Psoas muscle (tissue), 8 donors: ENCODE results near the gene OR51D1. TPM values are rescaled to one million over a fixed set of nuclear protein-coding genes. Genes with fewer than 3 reads are reported as not detected.

ENCODE experiments used
- ATAC-seq, 4 donors: fragments of 200-7000 bp; cut with Tn5 transposase; one replicate each; pipeline ENCODE4 v1.9.1; 2020; ENCODE audit warnings: moderate library complexity in 3 of 4, mild to moderate bottlenecking in 2 of 4
- DNase-seq, 2 donors: peaks; one replicate each; pipeline ENCODE4 v3.0.0-alpha.2; 2020
- H3K27ac ChIP-seq: fragments of 200-600 bp; one replicate; pipeline ENCODE4 v1.8.0; 2022
- H3K27me3 ChIP-seq, 3 donors: fragments of 200-600 bp in 1 of 3; one replicate each; pipeline versions ENCODE4 v1.6.1 to v1.8.0; 2013 to 2022; ENCODE audit warnings: low read length in 2 of 3, mild to moderate bottlenecking in 2 of 3, moderate library complexity in 1 of 3; ENCODE audit not compliant: insufficient read depth in 3 of 3
- H3K36me3 ChIP-seq, 2 donors: fragments of 200-600 bp in 1 of 2; one replicate each; pipeline versions ENCODE4 v1.6.1 to v1.8.0; 2013 to 2022; ENCODE audit warnings: low read depth in 1 of 2, mild to moderate bottlenecking in 1 of 2, moderate library complexity in 1 of 2; ENCODE audit not compliant: insufficient read depth in 1 of 2
- H3K4me1 ChIP-seq: fragments of 200-600 bp; one replicate; pipeline ENCODE4 v1.8.0; 2022
- H3K4me3 ChIP-seq: fragments of 200-600 bp; one replicate; pipeline ENCODE4 v1.8.0; 2022; ENCODE audit warnings: mild to moderate bottlenecking
- H3K9me3 ChIP-seq: fragments of 200-600 bp; one replicate; pipeline ENCODE4 v1.8.0; 2022
- WGBS, 3 donors: extraction: QIAGEN DNeasy Blood & Tissue Kit; methylation state at CpG; one replicate each; pipeline versions ENCODE4 v1.1.6 to v1.1.7; 2013; 5-methylcytosine and 5-hydroxymethylcytosine counted together
- intact Hi-C, 2 donors: fragments of 100-400 bp; cut with DNase I; formaldehyde crosslinking; loops; one replicate each; pipeline versions ENCODE4 v1.11.0 to v1.14.2; 2022
- polyA plus RNA-seq, 3 donors: library from polyadenylated mRNA; stranded (reverse); fragments of 200-250 nt; gene quantifications; one replicate each; pipeline ENCODE4 v1.2.3, GENCODE V29; 2013
- total RNA-seq, 4 donors: library from RNA; stranded (reverse); fragmentation: NEBNext Ultra II Directional in 2 of 4; extraction: Animal tissue kit (Norgen Biotek cat#: 25700) in 2 of 4; gene quantifications; one replicate each; pipeline versions ENCODE4 v1.2.1 to v1.2.4, GENCODE V29; 2021 to 2023
- TF ChIP-seq, protein P1 (sequence below): fragments of 200-600 bp; IDR thresholded peaks from one replicate; pipeline ENCODE4 v1.8.0; 2022; ENCODE audit warnings: antibody characterized with exemption
- donor health status: healthy with polysubstance abuse.
- donor health status: DM: no; HTN: no; CAD: no; lungs with moderate emphysema.
- donor health status: Bipolar disorder and iron deficiency.
- donor health status: healthy.
- donor health status: DM: yes; HTN: yes; CAD: no.
- donor health status: DM: no; HTN: no; CAD: no.
- donor health status: DM: no; HTN: no; CAD: no.
- donor health status: DM: yes; HTN: yes; CAD: no.

Gene OR51D1
- total and polyA plus RNA-seq, 7 donors = not detected

GRCh38 chr11:4636136-4636535 lies 1.1 kb upstream of the OR51D1 start:
- TF ChIP-seq, protein P1, sequence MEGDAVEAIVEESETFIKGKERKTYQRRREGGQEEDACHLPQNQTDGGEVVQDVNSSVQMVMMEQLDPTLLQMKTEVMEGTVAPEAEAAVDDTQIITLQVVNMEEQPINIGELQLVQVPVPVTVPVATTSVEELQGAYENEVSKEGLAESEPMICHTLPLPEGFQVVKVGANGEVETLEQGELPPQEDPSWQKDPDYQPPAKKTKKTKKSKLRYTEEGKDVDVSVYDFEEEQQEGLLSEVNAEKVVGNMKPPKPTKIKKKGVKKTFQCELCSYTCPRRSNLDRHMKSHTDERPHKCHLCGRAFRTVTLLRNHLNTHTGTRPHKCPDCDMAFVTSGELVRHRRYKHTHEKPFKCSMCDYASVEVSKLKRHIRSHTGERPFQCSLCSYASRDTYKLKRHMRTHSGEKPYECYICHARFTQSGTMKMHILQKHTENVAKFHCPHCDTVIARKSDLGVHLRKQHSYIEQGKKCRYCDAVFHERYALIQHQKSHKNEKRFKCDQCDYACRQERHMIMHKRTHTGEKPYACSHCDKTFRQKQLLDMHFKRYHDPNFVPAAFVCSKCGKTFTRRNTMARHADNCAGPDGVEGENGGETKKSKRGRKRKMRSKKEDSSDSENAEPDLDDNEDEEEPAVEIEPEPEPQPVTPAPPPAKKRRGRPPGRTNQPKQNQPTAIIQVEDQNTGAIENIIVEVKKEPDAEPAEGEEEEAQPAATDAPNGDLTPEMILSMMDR = no peak
- Histone ChIP-seq H3K4me3 (no peak overlapping the region), H3K27ac (no peak overlapping the region), H3K27me3 (peaks cover 0 to 4% (median 0%) of the 10 kb centered on the region in 3 donors), H3K4me1 (no peaks in the 10 kb centered on the region), H3K36me3 (no peaks in the 10 kb centered on the region), H3K9me3 (no peaks in the 10 kb centered on the region)
- DNase-seq (no peak), ATAC-seq (no peak)
- WGBS, 3 donors = 74 to 76% (median 76%) methylated on average over 2 of the region's 2 CpGs
- intact Hi-C loops = loop anchor here (5.0 kb wide), 2 partner anchors 191 to 366 kb away; no protein-coding TSS in a partner anchor

DNA sequence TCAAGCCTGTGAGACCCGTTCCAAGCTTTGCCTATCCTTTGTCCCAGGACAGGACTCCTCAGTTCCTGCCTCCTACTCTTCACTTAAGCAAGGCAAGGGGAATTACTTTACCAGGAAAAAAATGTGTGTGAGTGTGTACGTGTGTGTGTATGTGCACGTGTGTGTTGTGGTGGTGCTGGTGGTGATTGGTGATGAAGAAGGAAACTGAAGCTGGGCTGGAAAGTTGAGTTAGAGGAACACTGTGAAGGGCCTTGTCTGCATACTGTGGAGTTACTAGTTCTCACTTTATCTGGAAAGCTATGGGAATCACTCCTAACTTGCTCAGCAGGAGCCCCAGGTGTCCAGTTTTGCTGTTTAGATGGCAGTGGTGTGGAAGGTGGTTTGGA lies 378 bp downstream of the OR51D1 start:
- TF ChIP-seq, protein P1 = no peak
- Histone ChIP-seq H3K4me1 (no peaks in the 10 kb centered on the region), H3K27ac (no peak overlapping the region), H3K9me3 (no peaks in the 10 kb centered on the region), H3K4me3 (no peak overlapping the region), H3K36me3 (no peaks in the 10 kb centered on the region), H3K27me3 (peaks cover 0 to 4% (median 0%) of the 10 kb centered on the region in 3 donors)
- ATAC-seq (no peak), DNase-seq (no peak)
- intact Hi-C loops = loop anchor here (1.0 to 5.0 kb wide), 3 partner anchors 189 to 365 kb away; no protein-coding TSS in a partner anchor
- 71 to 74% (median 72%) methylated on average over 3 of the region's 3 CpGs for WGBS, 3 donors

DNA sequence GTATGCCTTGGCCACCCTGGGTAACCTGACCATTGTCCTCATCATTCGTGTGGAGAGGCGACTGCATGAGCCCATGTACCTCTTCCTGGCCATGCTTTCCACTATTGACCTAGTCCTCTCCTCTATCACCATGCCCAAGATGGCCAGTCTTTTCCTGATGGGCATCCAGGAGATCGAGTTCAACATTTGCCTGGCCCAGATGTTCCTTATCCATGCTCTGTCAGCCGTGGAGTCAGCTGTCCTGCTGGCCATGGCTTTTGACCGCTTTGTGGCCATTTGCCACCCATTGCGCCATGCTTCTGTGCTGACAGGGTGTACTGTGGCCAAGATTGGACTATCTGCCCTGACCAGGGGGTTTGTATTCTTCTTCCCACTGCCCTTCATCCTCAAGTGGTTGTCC lies 2.7 kb downstream of the OR51D1 start:
- Histone ChIP-seq H3K4me3 (no peak overlapping the region), H3K9me3 (no peaks in the 10 kb centered on the region), H3K4me1 (no peaks in the 10 kb centered on the region), H3K27ac (no peak overlapping the region), H3K36me3 (no peaks in the 10 kb centered on the region), H3K27me3 (peaks cover 0 to 4% (median 0%) of the 10 kb centered on the region in 3 donors)
- ATAC-seq (peak in 1 of 4 donors; percentile 56), DNase-seq (no peak)
- WGBS, 3 donors = 69 to 75% (median 75%) methylated on average over 6 of the region's 6 CpGs
- TF ChIP-seq, protein P1 = no peak
- intact Hi-C loops = loop anchor here (5.0 kb wide), 2 partner anchors 187 to 362 kb away; no protein-coding TSS in a partner anchor

DNA sequence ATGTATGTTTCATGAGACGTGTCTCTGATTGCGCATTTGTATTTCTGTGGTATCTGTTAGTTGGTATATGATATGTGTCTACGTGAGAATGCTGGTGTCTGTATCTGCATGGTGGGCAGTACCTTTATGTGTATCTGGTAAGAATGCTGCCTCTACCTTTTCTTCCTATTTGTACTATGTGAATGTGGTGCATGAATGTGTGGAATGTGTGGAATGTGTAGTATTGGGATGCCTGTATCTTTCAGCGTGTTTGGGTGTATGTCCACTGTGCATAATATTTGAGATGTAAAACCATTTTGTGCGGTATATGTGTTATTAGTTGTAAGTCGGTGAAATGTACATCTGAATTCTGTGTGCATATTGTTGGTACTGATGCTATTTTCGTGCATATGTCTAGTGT lies 4.2 kb downstream of the OR51D1 start:
- 87 to 89% (median 88%) methylated on average over 7 of the region's 7 CpGs for WGBS, 3 donors
- Histone ChIP-seq H3K4me1 (peaks cover 9% of the 10 kb centered on the region), H3K36me3 (no peaks in the 10 kb centered on the region), H3K9me3 (no peaks in the 10 kb centered on the region), H3K27me3 (peaks cover 0 to 4% (median 0%) of the 10 kb centered on the region in 3 donors), H3K4me3 (no peak overlapping the region), H3K27ac (no peak overlapping the region)
- TF ChIP-seq, protein P1 = no peak
- no peak for ATAC-seq
- no peak for DNase-seq
- intact Hi-C loops = no loop called here

- Histone ChIP-seq H3K27me3 (peaks cover 0 to 4% (median 0%) of the 10 kb centered on the region in 3 donors), H3K4me3 (no peak overlapping the region), H3K4me1 (peaks cover 10% of the 10 kb centered on the region), H3K36me3 (no peaks in the 10 kb centered on the region), H3K27ac (peak overlapping the region; percentile 53), H3K9me3 (no peaks in the 10 kb centered on the region)
- TF ChIP-seq, protein P1 = no peak
- ATAC-seq (no peak), DNase-seq (no peak)
- WGBS, 3 donors = 61 to 69% (median 67%) methylated on average over 7 of the region's 7 CpGs
- intact Hi-C loops = no loop called here
These were observed 4.8 kb downstream of the OR51D1 start for GRCh38 chr11:4642043-4642442.
